ENCODE results near the gene CRHR2.

Gene CRHR2

DNA sequence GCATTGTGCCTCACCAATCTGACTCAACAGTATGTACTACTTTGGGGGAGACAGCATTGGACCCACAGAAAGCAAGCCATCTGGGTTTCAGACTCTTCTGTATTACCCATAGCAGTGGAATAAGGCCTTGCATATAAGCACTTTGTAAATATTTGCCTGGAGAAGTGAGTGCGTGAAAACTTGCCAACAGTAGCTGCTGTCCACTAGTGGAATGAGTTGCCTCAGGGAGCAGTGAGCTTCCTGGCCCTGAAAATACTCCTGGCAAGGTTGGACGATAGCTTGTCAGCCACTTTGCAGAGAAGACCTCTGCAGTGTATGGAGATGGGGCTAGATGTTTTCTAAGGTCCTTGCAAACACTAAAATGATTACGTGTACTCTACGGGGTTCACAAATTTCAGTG is 65.9 kb downstream of the CRHR2 start:
- peaks cover 39 to 74% of the 10 kb centered on the region in 2 experiments for H3K36me3 ChIP-seq (ENCODE audit: control insufficient read depth in 2 of 2, insufficient read depth in 1 of 2, low read length in 2 of 2)
- CTCF ChIA-PET: no interaction called here

DNA sequence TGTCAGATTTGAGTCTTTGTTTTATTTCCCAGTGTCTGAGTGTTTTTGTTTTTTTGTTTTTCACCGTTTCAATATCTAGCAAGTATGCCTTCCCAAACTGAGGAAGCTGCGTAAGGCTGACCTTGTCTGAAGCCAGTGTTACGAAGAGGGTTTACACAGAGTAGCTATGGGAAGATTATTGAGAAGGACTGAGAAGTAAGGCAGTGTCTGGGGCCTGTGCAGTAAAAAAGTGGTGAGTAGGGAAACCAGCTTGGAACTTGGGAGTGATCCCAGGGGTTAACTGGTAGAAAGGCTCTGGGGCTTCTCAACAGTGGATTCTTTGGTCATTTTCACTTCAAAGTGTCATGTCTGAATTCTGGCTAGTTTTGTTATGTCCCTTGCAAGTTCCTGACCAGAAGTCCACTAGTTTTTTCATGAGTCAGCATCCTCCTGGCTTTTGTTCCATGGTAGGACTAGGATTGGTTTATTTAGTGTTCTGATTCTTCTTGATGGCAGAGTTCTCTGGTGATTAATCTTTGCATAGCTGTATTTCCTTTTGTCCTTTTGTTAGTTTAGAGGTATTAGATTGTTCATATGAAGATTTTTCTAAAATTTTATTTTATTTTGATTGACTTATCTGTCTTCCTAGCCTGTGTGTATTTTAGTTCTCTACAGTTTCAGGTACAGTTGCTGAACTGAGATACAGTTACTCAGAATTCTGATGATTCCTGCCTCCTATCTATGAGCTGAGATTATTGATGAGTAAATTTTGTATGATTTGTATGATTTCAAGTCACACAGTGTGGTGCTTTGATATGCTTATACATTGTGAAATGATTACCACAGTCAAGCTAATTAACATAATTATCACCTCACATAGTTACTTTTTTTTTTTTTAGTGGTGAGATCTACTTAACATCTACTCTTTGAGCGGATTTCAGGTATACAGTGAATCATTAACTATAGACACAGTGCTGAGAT is 68.6 kb downstream of the CRHR2 start:
- ChIA-PET POLR2A (interaction anchor here (1.4 kb wide), 1 partner anchor 20 kb away, joined by 3 read pairs; no protein-coding TSS in a partner anchor), CTCF (interaction anchor here (0.6 to 1.5 kb wide), 6 partner anchors 14 to 465 kb away, joined by 3 to 4 read pairs (median 4); no protein-coding TSS in a partner anchor)
- Histone ChIP-seq H3K9me3 (ENCODE audit: control insufficient read depth, insufficient read depth, low read depth, low read length) (no peaks in the 10 kb centered on the region), H3K4me1 (ENCODE audit: control insufficient read depth, insufficient read depth, low read length) (no peaks in the 10 kb centered on the region), H3K27ac (ENCODE audit: extremely low read depth, low read depth, low read length) (no peak overlapping the region), H3K4me3 (ENCODE audit: low read depth, low read length) (no peak overlapping the region), H3K36me3 (ENCODE audit: control insufficient read depth in 2 of 2, insufficient read depth in 1 of 2, low read length in 2 of 2) (peaks cover 39 to 70% of the 10 kb centered on the region in 2 experiments)
- TF ChIP-seq ZNF302 (tag by site-specific recombination; IDR thresholded peaks at IDR 0.05; ENCODE audit: low read depth) (no peak), ZNF341 (tag by site-specific recombination; IDR thresholded peaks at IDR 0.05; ENCODE audit: low read depth) (no peak), SETDB1 (IDR thresholded peaks at IDR 0.05; ENCODE audit: insufficient read length, low read length) (no peak), ZNF549 (tag by site-specific recombination; IDR thresholded peaks at IDR 0.05) (no peak), ZBTB21 (tag by site-specific recombination; IDR thresholded peaks at IDR 0.05) (no peak)

More for the DNA sequence above, 65.9 kb downstream of the CRHR2 start:
- Histone ChIP-seq H3K9me3 (ENCODE audit: control insufficient read depth, insufficient read depth, low read depth, low read length) (no peaks in the 10 kb centered on the region), H3K4me1 (ENCODE audit: control insufficient read depth, insufficient read depth, low read length) (no peaks in the 10 kb centered on the region), H3K27ac (ENCODE audit: extremely low read depth, low read depth, low read length) (no peak overlapping the region), H3K4me3 (ENCODE audit: low read depth, low read length) (no peak overlapping the region)
- TF ChIP-seq, protein P1, sequence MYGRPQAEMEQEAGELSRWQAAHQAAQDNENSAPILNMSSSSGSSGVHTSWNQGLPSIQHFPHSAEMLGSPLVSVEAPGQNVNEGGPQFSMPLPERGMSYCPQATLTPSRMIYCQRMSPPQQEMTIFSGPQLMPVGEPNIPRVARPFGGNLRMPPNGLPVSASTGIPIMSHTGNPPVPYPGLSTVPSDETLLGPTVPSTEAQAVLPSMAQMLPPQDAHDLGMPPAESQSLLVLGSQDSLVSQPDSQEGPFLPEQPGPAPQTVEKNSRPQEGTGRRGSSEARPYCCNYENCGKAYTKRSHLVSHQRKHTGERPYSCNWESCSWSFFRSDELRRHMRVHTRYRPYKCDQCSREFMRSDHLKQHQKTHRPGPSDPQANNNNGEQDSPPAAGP (tag by site-specific recombination; IDR thresholded peaks at IDR 0.05): no peak
- TF ChIP-seq ZNF785 (tag by site-specific recombination; IDR thresholded peaks at IDR 0.05): no peak
- TF ChIP-seq ZSCAN30 (tag by site-specific recombination; IDR thresholded peaks at IDR 0.05): no peak
- no peak for TF ChIP-seq SCRT2 (tag by site-specific recombination; IDR thresholded peaks at IDR 0.05)
- POLR2A ChIA-PET: no interaction called here

DNA sequence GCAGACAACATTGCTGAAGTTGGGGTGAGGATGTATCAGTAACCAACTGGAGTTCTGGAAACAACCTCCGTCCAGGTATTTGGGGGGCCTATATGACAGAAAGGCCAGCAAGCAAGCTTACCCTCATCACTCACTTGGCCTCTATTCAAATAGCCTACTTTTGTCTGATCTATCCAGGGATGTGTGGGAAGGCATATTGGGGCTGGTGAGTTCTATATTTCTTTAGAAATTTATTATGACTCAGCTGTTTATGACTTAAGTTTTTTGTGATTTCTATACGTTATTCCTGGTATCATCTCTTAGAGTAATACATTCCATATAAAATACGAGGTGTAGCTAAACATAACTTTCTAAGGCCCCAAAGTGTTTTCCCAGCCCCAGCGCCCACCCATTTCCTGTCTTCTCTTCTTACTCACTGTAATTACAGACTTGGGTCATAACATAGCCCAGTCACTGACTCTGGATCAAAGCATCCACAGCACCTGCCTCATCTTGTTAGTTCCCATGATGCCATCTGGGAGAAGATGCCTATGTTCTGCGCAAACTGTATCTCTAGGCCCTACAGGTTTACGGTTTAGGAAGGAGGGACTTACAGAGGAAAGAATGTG is 69.5 kb downstream of the CRHR2 start:
- Histone ChIP-seq H3K4me3 (ENCODE audit: low read depth, low read length) (no peak overlapping the region), H3K4me1 (ENCODE audit: control insufficient read depth, insufficient read depth, low read length) (no peaks in the 10 kb centered on the region), H3K27ac (ENCODE audit: extremely low read depth, low read depth, low read length) (no peak overlapping the region), H3K9me3 (ENCODE audit: control insufficient read depth, insufficient read depth, low read depth, low read length) (no peaks in the 10 kb centered on the region), H3K36me3 (ENCODE audit: control insufficient read depth in 2 of 2, insufficient read depth in 1 of 2, low read length in 2 of 2) (peaks cover 35 to 73% of the 10 kb centered on the region in 2 experiments)
- POLR2A ChIA-PET: interaction anchor here (1.4 kb wide), 1 partner anchor 19 kb away, joined by 3 read pairs; no protein-coding TSS in a partner anchor
- CTCF ChIA-PET: interaction anchor here (0.6 to 1.5 kb wide), 3 partner anchors 31 to 127 kb away, joined by 3 to 4 read pairs (median 3); no protein-coding TSS in a partner anchor
- TF ChIP-seq, protein P2, sequence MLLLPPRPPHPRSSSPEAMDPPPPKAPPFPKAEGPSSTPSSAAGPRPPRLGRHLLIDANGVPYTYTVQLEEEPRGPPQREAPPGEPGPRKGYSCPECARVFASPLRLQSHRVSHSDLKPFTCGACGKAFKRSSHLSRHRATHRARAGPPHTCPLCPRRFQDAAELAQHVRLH (tag by site-specific recombination; IDR thresholded peaks at IDR 0.05): no peak
- TF ChIP-seq ZXDB (tag by site-specific recombination; IDR thresholded peaks at IDR 0.05) (no peak), ZNF146 (tag by site-specific recombination; IDR thresholded peaks at IDR 0.05) (no peak), ZFP41 (tag by site-specific recombination; IDR thresholded peaks at IDR 0.05; ENCODE audit: borderline replicate concordance) (no peak), ZNF768 (tag by site-specific recombination; IDR thresholded peaks at IDR 0.05) (no peak), KLF9 (tag by site-specific recombination; IDR thresholded peaks at IDR 0.05; ENCODE audit: low read depth) (no peak), ZBTB48 (tag by site-specific recombination; IDR thresholded peaks at IDR 0.05) (no peak), ZNF585B (tag by site-specific recombination; IDR thresholded peaks at IDR 0.05) (no peak)
- TF ChIP-seq, protein P3, sequence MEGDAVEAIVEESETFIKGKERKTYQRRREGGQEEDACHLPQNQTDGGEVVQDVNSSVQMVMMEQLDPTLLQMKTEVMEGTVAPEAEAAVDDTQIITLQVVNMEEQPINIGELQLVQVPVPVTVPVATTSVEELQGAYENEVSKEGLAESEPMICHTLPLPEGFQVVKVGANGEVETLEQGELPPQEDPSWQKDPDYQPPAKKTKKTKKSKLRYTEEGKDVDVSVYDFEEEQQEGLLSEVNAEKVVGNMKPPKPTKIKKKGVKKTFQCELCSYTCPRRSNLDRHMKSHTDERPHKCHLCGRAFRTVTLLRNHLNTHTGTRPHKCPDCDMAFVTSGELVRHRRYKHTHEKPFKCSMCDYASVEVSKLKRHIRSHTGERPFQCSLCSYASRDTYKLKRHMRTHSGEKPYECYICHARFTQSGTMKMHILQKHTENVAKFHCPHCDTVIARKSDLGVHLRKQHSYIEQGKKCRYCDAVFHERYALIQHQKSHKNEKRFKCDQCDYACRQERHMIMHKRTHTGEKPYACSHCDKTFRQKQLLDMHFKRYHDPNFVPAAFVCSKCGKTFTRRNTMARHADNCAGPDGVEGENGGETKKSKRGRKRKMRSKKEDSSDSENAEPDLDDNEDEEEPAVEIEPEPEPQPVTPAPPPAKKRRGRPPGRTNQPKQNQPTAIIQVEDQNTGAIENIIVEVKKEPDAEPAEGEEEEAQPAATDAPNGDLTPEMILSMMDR (tag by site-specific recombination; IDR thresholded peaks at IDR 0.05): no peak
- TF ChIP-seq, protein P4, sequence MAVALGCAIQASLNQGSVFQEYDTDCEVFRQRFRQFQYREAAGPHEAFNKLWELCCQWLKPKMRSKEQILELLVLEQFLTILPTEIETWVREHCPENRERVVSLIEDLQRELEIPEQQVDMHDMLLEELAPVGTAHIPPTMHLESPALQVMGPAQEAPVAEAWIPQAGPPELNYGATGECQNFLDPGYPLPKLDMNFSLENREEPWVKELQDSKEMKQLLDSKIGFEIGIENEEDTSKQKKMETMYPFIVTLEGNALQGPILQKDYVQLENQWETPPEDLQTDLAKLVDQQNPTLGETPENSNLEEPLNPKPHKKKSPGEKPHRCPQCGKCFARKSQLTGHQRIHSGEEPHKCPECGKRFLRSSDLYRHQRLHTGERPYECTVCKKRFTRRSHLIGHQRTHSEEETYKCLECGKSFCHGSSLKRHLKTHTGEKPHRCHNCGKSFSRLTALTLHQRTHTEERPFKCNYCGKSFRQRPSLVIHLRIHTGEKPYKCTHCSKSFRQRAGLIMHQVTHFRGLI (tag by site-specific recombination; IDR thresholded peaks at IDR 0.05): no peak

Measured in HEK293 (cell line).